Stimulated activated CD4-positive, alpha-beta T cell treated with anti-CD3 and anti-CD28 coated beads, Interleukin-15, amount 100 ng/mL, for 48 hours (primary cell): ENCODE results near the gene TMEM181.
A peak's percentile ranks its signal among the peaks of the same experiment; 100 is the strongest.
"Not testable (repeated sequence)": the region's sequence is repeated elsewhere in the genome, so short reads cannot be mapped to it uniquely, and the experiment has no call there.

Source experiments
- DNase-seq, 2 donors: peaks; one replicate each; pipeline ENCODE4 v3.0.0-alpha.2; 2020; ENCODE audit warnings: low read depth in 2 of 2

The TMEM181 gene

GRCh38 chr6:158559895-158560835 is at the start of gene TMEM181:
TSS of gene TMEM181 (plus strand) at chr6:158560091. CDS start at chr6:158560225, 134 bp downstream.
- peak; percentile 59 to 81 for DNase-seq

GRCh38 chr6:158512809-158513208 is 47.1 kb upstream of the TMEM181 start:
- no peak for DNase-seq

- DNase-seq: no peak
Observed at GRCh38 chr6:158514176-158514575, 45.7 kb upstream of the TMEM181 start.

- no peak for DNase-seq
Observed at GRCh38 chr6:158514991-158515390, 44.9 kb upstream of the TMEM181 start.

GRCh38 chr6:158516098-158516497 is 43.8 kb upstream of the TMEM181 start:
- no peak for DNase-seq

- DNase-seq: no peak
Observed at GRCh38 chr6:158517038-158517437, 42.9 kb upstream of the TMEM181 start.

- DNase-seq: no peak
Observed at GRCh38 chr6:158517581-158517980, 42.3 kb upstream of the TMEM181 start.

- DNase-seq: peak; percentile 34 to 40
Observed at GRCh38 chr6:158518191-158519127, 41.4 kb upstream of the TMEM181 start.

GRCh38 chr6:158519300-158519699 is 40.6 kb upstream of the TMEM181 start:
- no peak for DNase-seq

- DNase-seq: no peak
Observed at GRCh38 chr6:158519761-158520160, 40.1 kb upstream of the TMEM181 start.

- not testable (repeated sequence) for DNase-seq
Observed at GRCh38 chr6:158520975-158521374, 38.9 kb upstream of the TMEM181 start.

GRCh38 chr6:158521759-158522158 is 38.1 kb upstream of the TMEM181 start:
- DNase-seq: no peak

GRCh38 chr6:158522616-158523015 is 37.3 kb upstream of the TMEM181 start:
- no peak for DNase-seq

- DNase-seq: no peak
Observed at GRCh38 chr6:158524311-158524710, 35.6 kb upstream of the TMEM181 start.

GRCh38 chr6:158527858-158528257 is 32.0 kb upstream of the TMEM181 start:
- DNase-seq: not testable (repeated sequence)

- no peak for DNase-seq
Observed at GRCh38 chr6:158528826-158529225, 31.1 kb upstream of the TMEM181 start.

GRCh38 chr6:158529629-158530028 is 30.3 kb upstream of the TMEM181 start:
- DNase-seq: no peak

GRCh38 chr6:158531566-158531965 is 28.3 kb upstream of the TMEM181 start:
- DNase-seq: no peak

GRCh38 chr6:158531970-158532369 is 27.9 kb upstream of the TMEM181 start:
- no peak for DNase-seq

- peak; percentile 33 to 53 for DNase-seq
Observed at GRCh38 chr6:158536084-158536890, 23.6 kb upstream of the TMEM181 start.
